ENCODE data around the gene ACAA1. TPM values are rescaled to one million over a fixed set of nuclear protein-coding genes. Genes with fewer than 3 reads are reported as not detected.

Gene ACAA1
- total and polyA plus RNA-seq, 2 experiments from 2014 or later, result 21.4 to 26.6 TPM

DNA sequence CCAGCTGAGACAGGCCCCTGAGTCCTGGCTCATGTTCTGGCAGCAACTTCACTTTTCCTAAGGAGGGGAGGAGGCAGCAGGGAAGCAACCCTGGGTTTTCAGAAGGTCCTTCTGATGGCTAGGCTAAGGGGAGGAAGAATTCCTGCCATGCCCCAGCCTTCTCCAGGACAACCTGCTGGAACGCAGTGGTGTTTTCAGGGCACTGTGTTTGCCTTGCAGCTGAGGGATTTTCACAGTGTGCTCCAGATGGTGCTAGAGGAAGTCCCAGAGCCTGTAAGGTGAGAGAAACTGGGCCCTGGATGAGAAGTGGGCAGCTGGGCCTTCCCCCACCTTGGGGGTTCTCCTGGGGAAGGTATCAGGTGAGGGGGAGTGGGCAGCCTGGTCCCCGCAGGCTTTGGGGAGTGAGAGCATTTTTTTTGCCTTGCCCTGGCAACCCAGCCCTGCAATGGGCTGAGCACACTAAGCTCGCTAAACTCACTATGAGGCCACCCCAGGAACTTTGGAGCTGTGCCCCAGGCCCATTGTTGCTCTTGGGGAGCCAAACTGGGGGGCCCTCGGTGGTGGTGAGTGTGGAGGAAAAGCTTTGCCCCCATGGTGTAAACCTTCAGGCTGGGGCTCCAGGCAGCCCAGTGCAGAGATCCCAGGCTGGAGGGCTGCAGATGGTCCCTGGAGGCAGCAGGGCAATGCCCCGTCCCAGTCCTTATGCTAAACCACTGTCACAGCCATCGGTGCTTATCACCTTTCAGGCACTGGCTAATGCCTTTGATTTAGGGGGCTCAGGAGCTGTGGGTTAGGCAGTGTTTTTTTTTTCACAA is 41.1 kb downstream of the ACAA1 start (continued):
- TF ChIP-seq, protein P1, sequence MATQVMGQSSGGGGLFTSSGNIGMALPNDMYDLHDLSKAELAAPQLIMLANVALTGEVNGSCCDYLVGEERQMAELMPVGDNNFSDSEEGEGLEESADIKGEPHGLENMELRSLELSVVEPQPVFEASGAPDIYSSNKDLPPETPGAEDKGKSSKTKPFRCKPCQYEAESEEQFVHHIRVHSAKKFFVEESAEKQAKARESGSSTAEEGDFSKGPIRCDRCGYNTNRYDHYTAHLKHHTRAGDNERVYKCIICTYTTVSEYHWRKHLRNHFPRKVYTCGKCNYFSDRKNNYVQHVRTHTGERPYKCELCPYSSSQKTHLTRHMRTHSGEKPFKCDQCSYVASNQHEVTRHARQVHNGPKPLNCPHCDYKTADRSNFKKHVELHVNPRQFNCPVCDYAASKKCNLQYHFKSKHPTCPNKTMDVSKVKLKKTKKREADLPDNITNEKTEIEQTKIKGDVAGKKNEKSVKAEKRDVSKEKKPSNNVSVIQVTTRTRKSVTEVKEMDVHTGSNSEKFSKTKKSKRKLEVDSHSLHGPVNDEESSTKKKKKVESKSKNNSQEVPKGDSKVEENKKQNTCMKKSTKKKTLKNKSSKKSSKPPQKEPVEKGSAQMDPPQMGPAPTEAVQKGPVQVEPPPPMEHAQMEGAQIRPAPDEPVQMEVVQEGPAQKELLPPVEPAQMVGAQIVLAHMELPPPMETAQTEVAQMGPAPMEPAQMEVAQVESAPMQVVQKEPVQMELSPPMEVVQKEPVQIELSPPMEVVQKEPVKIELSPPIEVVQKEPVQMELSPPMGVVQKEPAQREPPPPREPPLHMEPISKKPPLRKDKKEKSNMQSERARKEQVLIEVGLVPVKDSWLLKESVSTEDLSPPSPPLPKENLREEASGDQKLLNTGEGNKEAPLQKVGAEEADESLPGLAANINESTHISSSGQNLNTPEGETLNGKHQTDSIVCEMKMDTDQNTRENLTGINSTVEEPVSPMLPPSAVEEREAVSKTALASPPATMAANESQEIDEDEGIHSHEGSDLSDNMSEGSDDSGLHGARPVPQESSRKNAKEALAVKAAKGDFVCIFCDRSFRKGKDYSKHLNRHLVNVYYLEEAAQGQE (IDR thresholded peaks at IDR 0.05; ENCODE audit: unreplicated experiment), result no peak
- TF ChIP-seq EZH2 (IDR thresholded peaks at IDR 0.05; ENCODE audit: low read depth, unreplicated experiment) (no peak), STAT1 (IDR thresholded peaks at IDR 0.05; ENCODE audit: unreplicated experiment) (no peak)

DNA sequence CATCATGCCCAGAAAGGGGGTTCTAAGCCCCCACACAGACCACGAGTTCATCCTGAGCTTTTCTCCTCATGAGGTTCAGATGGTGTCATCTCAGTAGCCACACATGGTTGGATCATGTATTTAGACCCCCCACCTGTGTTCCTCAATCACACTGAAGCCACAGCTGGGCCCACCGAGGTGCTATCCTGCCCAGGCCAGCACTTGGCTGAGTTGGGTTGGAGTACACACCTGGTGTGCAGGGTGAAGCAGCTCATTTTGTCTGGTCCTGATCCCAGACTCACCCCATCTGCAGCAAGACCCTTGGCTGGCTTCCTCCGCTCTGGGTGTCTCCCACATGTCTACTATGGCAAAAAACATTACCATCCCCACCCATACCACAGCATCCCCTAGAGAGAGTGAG is 41.9 kb downstream of the ACAA1 start:
- no peaks in the 10 kb centered on the region for H3K9me3 Mint-ChIP-seq
- Histone ChIP-seq H3F3A (replicated peaks; ENCODE audit: low read depth) (no peaks in the 10 kb centered on the region), H2AFZ (no peak overlapping the region), H3K4me2 (no peak overlapping the region), H3K79me2 (replicated peaks; ENCODE audit: insufficient read depth) (no peaks in the 10 kb centered on the region), H3K4me3 (no peak overlapping the region), H3K4me1 (ENCODE audit: insufficient read depth) (peaks cover 7% of the 10 kb centered on the region), H3K27ac (ENCODE audit: low read depth) (no peak overlapping the region), H4K20me1 (replicated peaks; ENCODE audit: insufficient read depth) (no peaks in the 10 kb centered on the region; the same call in 1 of the 2 replicates), H3K27me3 (ENCODE audit: insufficient read depth) (no peaks in the 10 kb centered on the region), H3K36me3 (ENCODE audit: insufficient read depth) (no peaks in the 10 kb centered on the region), H3K9me2 (ENCODE audit: insufficient read depth) (no peaks in the 10 kb centered on the region)
- H3K36me3 Mint-ChIP-seq (ENCODE audit: low read depth), result no peaks in the 10 kb centered on the region
- H3K4me3 Mint-ChIP-seq, result no peak overlapping the region
- H3K27ac Mint-ChIP-seq, result no peak overlapping the region
- H3K4me1 Mint-ChIP-seq, result peaks cover 21% of the 10 kb centered on the region
- no peak for DNase-seq (ENCODE audit: low spot score)
- no peak for ATAC-seq
- peaks cover 11% of the 10 kb centered on the region for H3K27me3 Mint-ChIP-seq (ENCODE audit: insufficient read depth, low read depth, poor library complexity)
- TF ChIP-seq JUNB (IDR thresholded peaks at IDR 0.05; ENCODE audit: unreplicated experiment) (no peak), STAT1 (IDR thresholded peaks at IDR 0.05; ENCODE audit: unreplicated experiment) (no peak), NANOG (IDR thresholded peaks at IDR 0.05; ENCODE audit: borderline replicate concordance) (no peak), EZH2phosphoT487 (IDR thresholded peaks at IDR 0.05; ENCODE audit: unreplicated experiment) (no peak), POLR2AphosphoS5 (IDR thresholded peaks at IDR 0.05; ENCODE audit: low read depth) (no peak)
- TF ChIP-seq, protein P2, sequence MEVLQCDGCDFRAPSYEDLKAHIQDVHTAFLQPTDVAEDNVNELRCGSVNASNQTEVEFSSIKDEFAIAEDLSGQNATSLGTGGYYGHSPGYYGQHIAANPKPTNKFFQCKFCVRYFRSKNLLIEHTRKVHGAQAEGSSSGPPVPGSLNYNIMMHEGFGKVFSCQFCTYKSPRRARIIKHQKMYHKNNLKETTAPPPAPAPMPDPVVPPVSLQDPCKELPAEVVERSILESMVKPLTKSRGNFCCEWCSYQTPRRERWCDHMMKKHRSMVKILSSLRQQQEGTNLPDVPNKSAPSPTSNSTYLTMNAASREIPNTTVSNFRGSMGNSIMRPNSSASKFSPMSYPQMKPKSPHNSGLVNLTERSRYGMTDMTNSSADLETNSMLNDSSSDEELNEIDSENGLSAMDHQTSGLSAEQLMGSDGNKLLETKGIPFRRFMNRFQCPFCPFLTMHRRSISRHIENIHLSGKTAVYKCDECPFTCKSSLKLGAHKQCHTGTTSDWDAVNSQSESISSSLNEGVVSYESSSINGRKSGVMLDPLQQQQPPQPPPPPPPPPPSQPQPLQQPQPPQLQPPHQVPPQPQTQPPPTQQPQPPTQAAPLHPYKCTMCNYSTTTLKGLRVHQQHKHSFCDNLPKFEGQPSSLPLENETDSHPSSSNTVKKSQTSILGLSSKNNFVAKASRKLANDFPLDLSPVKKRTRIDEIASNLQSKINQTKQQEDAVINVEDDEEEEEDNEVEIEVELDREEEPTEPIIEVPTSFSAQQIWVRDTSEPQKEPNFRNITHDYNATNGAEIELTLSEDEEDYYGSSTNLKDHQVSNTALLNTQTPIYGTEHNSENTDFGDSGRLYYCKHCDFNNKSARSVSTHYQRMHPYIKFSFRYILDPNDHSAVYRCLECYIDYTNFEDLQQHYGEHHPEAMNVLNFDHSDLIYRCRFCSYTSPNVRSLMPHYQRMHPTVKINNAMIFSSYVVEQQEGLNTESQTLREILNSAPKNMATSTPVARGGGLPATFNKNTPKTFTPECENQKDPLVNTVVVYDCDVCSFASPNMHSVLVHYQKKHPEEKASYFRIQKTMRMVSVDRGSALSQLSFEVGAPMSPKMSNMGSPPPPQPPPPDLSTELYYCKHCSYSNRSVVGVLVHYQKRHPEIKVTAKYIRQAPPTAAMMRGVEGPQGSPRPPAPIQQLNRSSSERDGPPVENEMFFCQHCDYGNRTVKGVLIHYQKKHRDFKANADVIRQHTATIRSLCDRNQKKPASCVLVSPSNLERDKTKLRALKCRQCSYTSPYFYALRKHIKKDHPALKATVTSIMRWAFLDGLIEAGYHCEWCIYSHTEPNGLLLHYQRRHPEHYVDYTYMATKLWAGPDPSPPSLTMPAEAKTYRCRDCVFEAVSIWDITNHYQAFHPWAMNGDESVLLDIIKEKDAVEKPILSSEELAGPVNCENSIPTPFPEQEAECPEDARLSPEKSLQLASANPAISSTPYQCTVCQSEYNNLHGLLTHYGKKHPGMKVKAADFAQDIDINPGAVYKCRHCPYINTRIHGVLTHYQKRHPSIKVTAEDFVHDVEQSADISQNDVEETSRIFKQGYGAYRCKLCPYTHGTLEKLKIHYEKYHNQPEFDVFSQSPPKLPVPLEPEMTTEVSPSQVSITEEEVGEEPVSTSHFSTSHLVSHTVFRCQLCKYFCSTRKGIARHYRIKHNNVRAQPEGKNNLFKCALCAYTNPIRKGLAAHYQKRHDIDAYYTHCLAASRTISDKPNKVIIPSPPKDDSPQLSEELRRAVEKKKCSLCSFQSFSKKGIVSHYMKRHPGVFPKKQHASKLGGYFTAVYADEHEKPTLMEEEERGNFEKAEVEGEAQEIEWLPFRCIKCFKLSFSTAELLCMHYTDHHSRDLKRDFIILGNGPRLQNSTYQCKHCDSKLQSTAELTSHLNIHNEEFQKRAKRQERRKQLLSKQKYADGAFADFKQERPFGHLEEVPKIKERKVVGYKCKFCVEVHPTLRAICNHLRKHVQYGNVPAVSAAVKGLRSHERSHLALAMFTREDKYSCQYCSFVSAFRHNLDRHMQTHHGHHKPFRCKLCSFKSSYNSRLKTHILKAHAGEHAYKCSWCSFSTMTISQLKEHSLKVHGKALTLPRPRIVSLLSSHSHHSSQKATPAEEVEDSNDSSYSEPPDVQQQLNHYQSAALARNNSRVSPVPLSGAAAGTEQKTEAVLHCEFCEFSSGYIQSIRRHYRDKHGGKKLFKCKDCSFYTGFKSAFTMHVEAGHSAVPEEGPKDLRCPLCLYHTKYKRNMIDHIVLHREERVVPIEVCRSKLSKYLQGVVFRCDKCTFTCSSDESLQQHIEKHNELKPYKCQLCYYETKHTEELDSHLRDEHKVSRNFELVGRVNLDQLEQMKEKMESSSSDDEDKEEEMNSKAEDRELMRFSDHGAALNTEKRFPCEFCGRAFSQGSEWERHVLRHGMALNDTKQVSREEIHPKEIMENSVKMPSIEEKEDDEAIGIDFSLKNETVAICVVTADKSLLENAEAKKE (CRISPR knock-in tag; IDR thresholded peaks at IDR 0.05), result no peak
- TF ChIP-seq, protein P3, sequence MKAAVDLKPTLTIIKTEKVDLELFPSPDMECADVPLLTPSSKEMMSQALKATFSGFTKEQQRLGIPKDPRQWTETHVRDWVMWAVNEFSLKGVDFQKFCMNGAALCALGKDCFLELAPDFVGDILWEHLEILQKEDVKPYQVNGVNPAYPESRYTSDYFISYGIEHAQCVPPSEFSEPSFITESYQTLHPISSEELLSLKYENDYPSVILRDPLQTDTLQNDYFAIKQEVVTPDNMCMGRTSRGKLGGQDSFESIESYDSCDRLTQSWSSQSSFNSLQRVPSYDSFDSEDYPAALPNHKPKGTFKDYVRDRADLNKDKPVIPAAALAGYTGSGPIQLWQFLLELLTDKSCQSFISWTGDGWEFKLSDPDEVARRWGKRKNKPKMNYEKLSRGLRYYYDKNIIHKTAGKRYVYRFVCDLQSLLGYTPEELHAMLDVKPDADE (IDR thresholded peaks at IDR 0.05), result no peak
- TF ChIP-seq, protein P1 (IDR thresholded peaks at IDR 0.05; ENCODE audit: unreplicated experiment), result no peak

Measured in GM23338 (cell line).